Astrocyte of the cerebellum (primary cell): ENCODE data around the gene FOLR3.

Experiments used
- DNase-seq: peaks from one replicate; pipeline ENCODE4 v3.0.0-alpha.2; 2011; ENCODE audit warnings: low read depth
- H3K4me3 ChIP-seq: 2 replicates; pipeline ENCODE4 v1.5.1; 2011; ENCODE audit warnings: mild to moderate bottlenecking, low read depth, low read length, moderate library complexity
- in situ Hi-C: cut with HindIII; loops from 2 replicates; pipeline ENCODE4 v1.10.0; 2017; ENCODE audit warnings: low sequenced_read_pairs
- TF ChIP-seq, protein P1 (sequence below): IDR thresholded peaks from 2 replicates; pipeline ENCODE4 v1.5.1; 2012; ENCODE audit warnings: low read length, low read depth, moderate library complexity, mild to moderate bottlenecking; ENCODE audit errors: missing control alignments

The FOLR3 gene

DNA sequence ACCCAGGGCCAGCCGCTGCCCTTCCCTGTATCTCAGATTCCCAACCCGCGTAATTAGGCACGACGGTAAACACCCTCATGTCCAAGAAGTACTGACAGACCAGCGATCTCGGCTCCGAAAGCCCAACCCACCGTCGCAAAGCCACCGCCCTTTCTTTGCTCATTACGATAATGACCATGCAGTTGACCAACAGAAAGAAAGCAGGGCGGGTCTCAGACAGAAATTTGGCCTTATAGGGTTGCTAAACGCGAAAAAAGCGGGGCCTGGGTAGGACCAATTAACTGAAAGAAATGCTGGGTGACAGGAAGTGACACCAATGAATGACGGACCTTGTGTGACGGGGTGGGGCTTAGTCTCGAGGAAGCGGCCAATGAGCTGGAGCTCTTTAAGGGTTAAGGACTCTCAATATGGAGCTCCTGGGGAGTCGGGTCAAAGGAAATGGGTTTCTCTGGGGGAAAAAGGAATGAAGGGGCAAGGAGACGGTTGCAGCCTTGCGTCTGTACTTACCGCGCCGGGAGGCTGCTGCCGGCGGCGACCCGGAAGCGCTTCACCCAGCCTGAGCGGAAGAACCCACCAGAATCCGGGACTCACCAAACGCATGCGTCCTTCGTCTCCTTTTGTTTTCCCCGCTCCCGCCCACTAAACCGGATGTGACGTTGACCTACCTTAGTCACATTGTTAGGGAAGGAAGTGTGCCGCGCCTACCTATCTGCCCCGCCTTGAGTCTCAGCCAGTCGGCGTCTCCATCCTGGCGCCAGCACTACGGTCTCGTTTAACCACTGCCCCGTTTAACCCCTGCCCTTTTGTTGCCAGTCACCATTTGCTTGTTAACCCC, 23.2 kb upstream of the FOLR3 start, which contains the start of gene ANAPC15:
Gene ANAPC15 (minus strand): TSS at position 553 of the 835 bp plus-strand sequence. CDS start 1,419 bp downstream, outside the sequence.
- TF ChIP-seq, protein P1, sequence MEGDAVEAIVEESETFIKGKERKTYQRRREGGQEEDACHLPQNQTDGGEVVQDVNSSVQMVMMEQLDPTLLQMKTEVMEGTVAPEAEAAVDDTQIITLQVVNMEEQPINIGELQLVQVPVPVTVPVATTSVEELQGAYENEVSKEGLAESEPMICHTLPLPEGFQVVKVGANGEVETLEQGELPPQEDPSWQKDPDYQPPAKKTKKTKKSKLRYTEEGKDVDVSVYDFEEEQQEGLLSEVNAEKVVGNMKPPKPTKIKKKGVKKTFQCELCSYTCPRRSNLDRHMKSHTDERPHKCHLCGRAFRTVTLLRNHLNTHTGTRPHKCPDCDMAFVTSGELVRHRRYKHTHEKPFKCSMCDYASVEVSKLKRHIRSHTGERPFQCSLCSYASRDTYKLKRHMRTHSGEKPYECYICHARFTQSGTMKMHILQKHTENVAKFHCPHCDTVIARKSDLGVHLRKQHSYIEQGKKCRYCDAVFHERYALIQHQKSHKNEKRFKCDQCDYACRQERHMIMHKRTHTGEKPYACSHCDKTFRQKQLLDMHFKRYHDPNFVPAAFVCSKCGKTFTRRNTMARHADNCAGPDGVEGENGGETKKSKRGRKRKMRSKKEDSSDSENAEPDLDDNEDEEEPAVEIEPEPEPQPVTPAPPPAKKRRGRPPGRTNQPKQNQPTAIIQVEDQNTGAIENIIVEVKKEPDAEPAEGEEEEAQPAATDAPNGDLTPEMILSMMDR = no peak
- DNase-seq = peak; percentile 99
- H3K4me3 ChIP-seq = peak within 1 kb of the TSS; percentile 60
- in situ Hi-C loops = loop anchor here (25.0 kb wide), 1 partner anchor 100 kb away; no protein-coding TSS in a partner anchor

DNA sequence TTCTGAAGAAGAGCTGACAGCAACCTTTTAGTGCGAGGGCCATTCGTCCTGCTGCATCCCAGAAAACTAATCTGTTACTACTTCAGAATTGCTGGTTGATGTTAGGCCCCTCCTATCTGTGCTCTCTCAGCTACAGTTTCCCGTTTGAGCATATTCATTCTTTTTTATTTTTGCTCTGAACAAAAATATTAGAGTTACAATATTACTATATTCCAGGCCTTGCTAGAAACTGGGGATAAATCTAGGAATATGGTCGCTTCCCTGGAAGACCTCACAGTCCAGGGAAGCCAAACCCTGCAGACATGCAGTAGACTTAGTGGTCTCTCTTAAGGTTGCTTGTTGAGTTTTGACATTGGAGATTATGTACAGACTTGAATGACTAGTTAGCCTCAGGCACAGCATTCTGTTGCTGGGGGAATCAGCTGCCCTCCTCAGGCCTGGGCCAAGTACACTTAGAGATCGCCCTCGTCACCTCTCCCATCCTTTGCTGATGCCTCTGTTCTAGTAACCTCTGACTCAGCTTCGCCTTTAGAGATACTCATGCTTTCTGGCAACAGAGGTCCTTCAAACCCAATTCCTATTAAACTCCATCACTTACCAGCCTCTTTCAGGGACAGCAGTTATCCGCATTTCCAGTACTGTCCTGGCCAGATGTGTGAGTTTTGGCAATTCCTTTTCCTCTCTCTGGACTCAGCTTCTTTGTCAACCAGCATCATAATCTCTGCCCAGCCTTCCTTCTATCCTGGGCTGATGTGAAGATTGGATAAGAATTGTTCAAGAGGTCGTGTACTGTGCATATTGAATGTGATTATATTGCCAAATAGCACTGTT, 22.3 kb upstream of the FOLR3 start:
- TF ChIP-seq, protein P1 = no peak
- DNase-seq = no peak
- peak overlapping the region; percentile 60 for H3K4me3 ChIP-seq
- in situ Hi-C loops = loop anchor here (25.0 kb wide), 1 partner anchor 101 kb away; no protein-coding TSS in a partner anchor

DNA sequence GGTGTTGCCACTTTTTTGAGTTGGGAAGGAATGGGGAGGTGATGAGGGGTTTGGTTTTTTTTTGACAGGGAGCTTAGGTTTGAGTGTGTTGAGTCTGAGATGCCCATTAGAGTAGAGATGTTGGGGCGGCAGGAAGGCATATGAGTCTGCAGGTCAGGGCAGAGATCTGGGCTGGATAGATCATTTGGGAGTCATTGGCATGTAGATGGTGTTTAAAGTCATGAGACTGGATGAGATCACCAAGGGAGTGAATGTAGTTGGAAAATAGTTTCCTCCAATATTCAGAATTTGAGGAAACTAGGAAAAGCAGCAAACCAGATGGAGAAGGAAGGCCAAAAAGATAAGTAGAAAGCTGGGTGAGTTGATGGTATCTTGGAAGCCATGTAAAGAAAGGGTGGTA, 21.0 kb upstream of the FOLR3 start:
- DNase-seq = no peak
- in situ Hi-C loops = loop anchor here (25.0 kb wide), 1 partner anchor 102 kb away; no protein-coding TSS in a partner anchor
- TF ChIP-seq, protein P1 = no peak
- no peak overlapping the region for H3K4me3 ChIP-seq

DNA sequence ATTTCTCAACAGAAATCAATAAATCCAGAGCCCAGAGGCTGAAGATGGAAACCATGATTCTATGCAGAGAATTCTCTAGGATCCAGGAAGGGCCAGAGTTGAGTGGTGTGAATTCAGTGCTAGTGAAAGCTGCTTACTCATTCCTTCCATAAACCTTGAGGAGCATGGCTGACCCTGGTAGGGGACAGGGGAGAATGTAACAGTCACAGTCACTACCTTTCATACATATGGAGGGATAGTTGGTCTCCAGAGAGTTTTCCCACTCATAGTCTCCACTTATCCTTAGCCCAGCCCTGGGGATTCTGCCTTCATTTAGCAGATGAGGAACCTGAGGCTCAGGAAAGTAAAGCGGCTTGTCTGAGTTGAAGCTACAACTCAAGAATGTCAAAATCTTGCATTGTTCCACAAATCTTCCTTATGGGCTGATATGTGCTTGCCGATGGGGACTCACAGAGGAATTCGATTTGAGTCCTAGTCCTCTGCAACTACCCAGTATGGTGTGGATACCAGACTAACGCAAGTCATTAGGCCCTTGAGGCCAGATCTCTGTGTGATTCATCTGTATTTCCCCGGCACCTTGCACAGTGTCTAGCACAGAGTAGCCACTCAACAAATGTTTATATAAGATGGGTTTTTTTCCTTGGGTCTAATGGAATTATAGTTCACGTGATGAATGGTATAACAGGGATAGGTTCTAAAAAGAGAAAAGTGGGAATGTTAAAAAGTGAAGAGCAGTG, 19.3 kb upstream of the FOLR3 start:
- no peak for DNase-seq
- TF ChIP-seq, protein P1 = no peak
- no peak overlapping the region for H3K4me3 ChIP-seq
- in situ Hi-C loops = loop anchor here (25.0 kb wide), 1 partner anchor 104 kb away; no protein-coding TSS in a partner anchor

DNA sequence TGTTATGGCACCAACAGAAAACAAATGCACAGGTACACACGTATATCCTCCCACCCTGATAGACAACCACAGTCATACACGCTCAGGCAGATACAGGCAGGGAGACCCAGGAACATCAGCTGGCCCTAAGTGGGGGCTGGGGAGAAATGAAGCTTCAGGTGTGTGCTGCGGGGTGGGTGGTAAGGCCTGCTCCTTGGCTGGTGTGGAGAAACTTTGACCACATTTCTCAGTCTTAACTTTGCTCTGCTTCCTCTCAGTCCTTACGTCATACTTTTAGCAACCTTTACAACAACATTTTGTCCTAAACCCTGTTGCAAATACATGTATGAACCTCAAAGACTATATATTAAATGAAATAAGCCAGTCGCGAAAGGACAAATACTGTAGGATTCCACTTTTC, 16.3 kb upstream of the FOLR3 start:
- DNase-seq = no peak
- in situ Hi-C loops = loop anchor here (25.0 kb wide), 1 partner anchor 107 kb away; no protein-coding TSS in a partner anchor
- H3K4me3 ChIP-seq = no peak overlapping the region
- TF ChIP-seq, protein P1 = no peak
